ENCODE data around the gene QRICH1. TPM values are rescaled to one million over a fixed set of nuclear protein-coding genes. Genes with fewer than 3 reads are reported as not detected.

QRICH1 gene
- total RNA-seq, 1 experiment from 2014 or later: 151 TPM

DNA sequence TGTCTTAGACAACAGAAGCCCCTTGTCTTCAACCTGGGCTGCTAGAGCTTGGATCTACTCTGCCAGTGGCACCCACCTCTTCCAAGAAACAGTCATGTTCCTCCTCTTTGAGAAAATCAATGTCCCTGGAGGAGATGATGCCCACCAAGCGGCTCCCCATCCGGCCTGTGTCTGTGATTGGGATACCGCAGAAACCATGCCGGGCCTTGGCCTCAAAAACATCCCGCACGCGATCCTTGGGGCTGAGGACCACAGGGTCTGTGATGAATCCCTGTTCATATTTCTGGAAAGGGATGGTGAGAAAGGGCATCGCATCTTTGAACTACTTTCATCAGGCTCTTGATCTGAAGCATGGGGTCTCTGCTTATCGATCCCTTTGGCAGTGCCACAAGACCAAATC, 66.2 kb downstream of the QRICH1 start:
- H3K9me3 ChIP-seq (ENCODE audit: control insufficient read depth, low read depth, low read length): no peaks in the 10 kb centered on the region
- H3K23ac ChIP-seq (ENCODE audit: insufficient read length, low read depth, low read length): no peak overlapping the region
- Mint-ChIP-seq H3K27ac (peak overlapping the region in 2 of 3 experiments; percentile 76 to 99; a peak in 2 of 7 replicates), H3K4me1 (peaks cover 20 to 28% of the 10 kb centered on the region in 2 experiments), H3K4me3 (peak overlapping the region; percentile 90 to 96), H3K36me3 (ENCODE audit: insufficient read depth in 1 of 3, low read depth in 3 of 3) (peaks cover 66 to 95% (median 75%) of the 10 kb centered on the region in 3 experiments), H3K9me3 (no peaks in the 10 kb centered on the region), H3K27me3 (ENCODE audit: low read depth) (no peaks in the 10 kb centered on the region; the same call in none of the 2 replicates)
- no peak overlapping the region for H3K4ac ChIP-seq (ENCODE audit: low read depth, low read length)
- no peaks in the 10 kb centered on the region for H3K79me1 ChIP-seq (ENCODE audit: insufficient read depth, low read depth, low read length, poor library complexity, severe bottlenecking)
- H2BK15ac ChIP-seq (ENCODE audit: low read depth, low read length): no peak overlapping the region
- H2BK20ac ChIP-seq (ENCODE audit: low read depth, low read length, poor library complexity, severe bottlenecking): no peak overlapping the region
- H3K79me2 ChIP-seq (ENCODE audit: insufficient read depth, low read length): no peaks in the 10 kb centered on the region
- peaks cover 7% of the 10 kb centered on the region for H4K20me1 ChIP-seq (ENCODE audit: control insufficient read depth, insufficient read depth, insufficient read length)
- no peak overlapping the region for H4K8ac ChIP-seq (replicated peaks; ENCODE audit: insufficient read length, low read depth, low read length)
- no peak overlapping the region for H3K18ac ChIP-seq (ENCODE audit: insufficient read length, low read depth, low read length)
- WGBS (ENCODE audit: extremely low coverage, insufficient read length, low lambda C conversion rate): no CpG with 5 or more reads among the region's 9 CpGs
- no peak overlapping the region for H2BK5ac ChIP-seq (ENCODE audit: insufficient read length, low read length)
- H3K27ac ChIP-seq (ENCODE audit: insufficient read length, low read depth, low read length): no peak overlapping the region
- H2BK120ac ChIP-seq (ENCODE audit: low read depth, low read length, poor library complexity, severe bottlenecking): no peak overlapping the region
- DNase-seq: no peak
- H4K5ac ChIP-seq (ENCODE audit: insufficient read length, low read depth, low read length): no peak overlapping the region
- no peak overlapping the region for H2AFZ ChIP-seq (ENCODE audit: low read length)
- no peak overlapping the region for H3K14ac ChIP-seq (ENCODE audit: insufficient read depth, low read length)
- no peak overlapping the region for H3T11ph ChIP-seq (ENCODE audit: low read length)
- no peak overlapping the region for H2BK12ac ChIP-seq (ENCODE audit: insufficient read length, low read depth, low read length)
- no peaks in the 10 kb centered on the region for H3K27me3 ChIP-seq (ENCODE audit: insufficient read depth, low read length)
- peaks cover 5% of the 10 kb centered on the region for H3K23me2 ChIP-seq (ENCODE audit: insufficient read length, low read depth, low read length, poor library complexity, severe bottlenecking)
- no peak overlapping the region for H3K56ac ChIP-seq (ENCODE audit: insufficient read length, low read depth, low read length)
- no peaks in the 10 kb centered on the region for H3K4me1 ChIP-seq (ENCODE audit: insufficient read depth, low read length)
- no peak overlapping the region for H2AK5ac ChIP-seq (ENCODE audit: insufficient read length, low read length)
- TF ChIP-seq, protein P1, sequence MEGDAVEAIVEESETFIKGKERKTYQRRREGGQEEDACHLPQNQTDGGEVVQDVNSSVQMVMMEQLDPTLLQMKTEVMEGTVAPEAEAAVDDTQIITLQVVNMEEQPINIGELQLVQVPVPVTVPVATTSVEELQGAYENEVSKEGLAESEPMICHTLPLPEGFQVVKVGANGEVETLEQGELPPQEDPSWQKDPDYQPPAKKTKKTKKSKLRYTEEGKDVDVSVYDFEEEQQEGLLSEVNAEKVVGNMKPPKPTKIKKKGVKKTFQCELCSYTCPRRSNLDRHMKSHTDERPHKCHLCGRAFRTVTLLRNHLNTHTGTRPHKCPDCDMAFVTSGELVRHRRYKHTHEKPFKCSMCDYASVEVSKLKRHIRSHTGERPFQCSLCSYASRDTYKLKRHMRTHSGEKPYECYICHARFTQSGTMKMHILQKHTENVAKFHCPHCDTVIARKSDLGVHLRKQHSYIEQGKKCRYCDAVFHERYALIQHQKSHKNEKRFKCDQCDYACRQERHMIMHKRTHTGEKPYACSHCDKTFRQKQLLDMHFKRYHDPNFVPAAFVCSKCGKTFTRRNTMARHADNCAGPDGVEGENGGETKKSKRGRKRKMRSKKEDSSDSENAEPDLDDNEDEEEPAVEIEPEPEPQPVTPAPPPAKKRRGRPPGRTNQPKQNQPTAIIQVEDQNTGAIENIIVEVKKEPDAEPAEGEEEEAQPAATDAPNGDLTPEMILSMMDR (conservative IDR thresholded peaks at IDR 0.05): no peak
- peak overlapping the region; percentile 81 for H3K4me2 ChIP-seq (ENCODE audit: insufficient read depth, insufficient read length, low read length)
- no peak overlapping the region for H4K91ac ChIP-seq (ENCODE audit: insufficient read length, low read depth, low read length)
- H3K9ac ChIP-seq (ENCODE audit: extremely low read depth, insufficient read length, low read length): no peak overlapping the region
